Skin of body (tissue), 2 donors: ENCODE results near the gene RIGI. TPM values are rescaled to one million over a fixed set of nuclear protein-coding genes. Genes with fewer than 3 reads are reported as not detected.
"Not testable (repeated sequence)": the region's sequence is repeated elsewhere in the genome, so short reads cannot be mapped to it uniquely, and the experiment has no call there.

ENCODE experiments used
- DNase-seq: peaks from one replicate; lab custom pipeline; 2025; lab: John Stamatoyannopoulos, UW
- total RNA-seq: library from RNA; depleted of rRNA; stranded (reverse); fragments of >200 nt; gene quantifications from one replicate; pipeline ENCODE4 v1.2.3, GENCODE V29; 2014

RIGI gene
- total RNA-seq: 9.1 TPM

GRCh38 chr9:32526041-32526706 is at the start of gene RIGI:
Gene RIGI, minus strand, starts transcription at chr9:32526196. Its CDS starts 30 bp downstream, at chr9:32526166.
- peak; percentile 90 for DNase-seq

- no peak for DNase-seq
Observed at GRCh38 chr9:32574858-32575257, 48.9 kb upstream of the RIGI start.

- no peak for DNase-seq
Observed at GRCh38 chr9:32573821-32574220, 47.8 kb upstream of the RIGI start.

GRCh38 chr9:32572900-32573523 is 47.0 kb upstream of the RIGI start, which contains the start of gene NDUFB6:
Gene NDUFB6, minus strand, starts transcription at chr9:32573159. Its CDS starts 99 bp downstream, at chr9:32573060.
- peak; percentile 94 for DNase-seq

GRCh38 chr9:32571969-32572899 is 46.2 kb upstream of the RIGI start:
- peak; percentile 31 for DNase-seq

- DNase-seq: no peak
Observed at GRCh38 chr9:32570262-32570661, 44.3 kb upstream of the RIGI start.

- no peak for DNase-seq
Observed at GRCh38 chr9:32566770-32567169, 40.8 kb upstream of the RIGI start.

GRCh38 chr9:32565967-32566366 is 40.0 kb upstream of the RIGI start:
- no peak for DNase-seq

GRCh38 chr9:32558408-32558934 is 32.5 kb upstream of the RIGI start:
- no peak for DNase-seq

GRCh38 chr9:32554591-32554990 is 28.6 kb upstream of the RIGI start:
- DNase-seq: no peak

- DNase-seq: no peak
Observed at GRCh38 chr9:32554107-32554506, 28.1 kb upstream of the RIGI start.

GRCh38 chr9:32552172-32552872 is 26.3 kb upstream of the RIGI start, which contains the start of the genes SMIM27 and TOPORS:
Gene SMIM27, plus strand, starts transcription at chr9:32552327. Its CDS starts 108 bp downstream, at chr9:32552435.
Gene TOPORS, minus strand, starts transcription at chr9:32552586. Its CDS starts 150 bp downstream, at chr9:32552436.
- peak; percentile 96 for DNase-seq

- peak; percentile 69 for DNase-seq
Observed at GRCh38 chr9:32551276-32552051, 25.5 kb upstream of the RIGI start.

- peak; percentile 95 for DNase-seq
Observed at GRCh38 chr9:32550562-32551275, 24.7 kb upstream of the RIGI start.

- peak; percentile 6 for DNase-seq
Observed at GRCh38 chr9:32550150-32550561, 24.2 kb upstream of the RIGI start.

- not testable (repeated sequence) for DNase-seq
Observed at GRCh38 chr9:32548213-32548612, 22.2 kb upstream of the RIGI start.

- no peak for DNase-seq
Observed at GRCh38 chr9:32545884-32546283, 19.9 kb upstream of the RIGI start.

GRCh38 chr9:32543047-32543446 is 17.1 kb upstream of the RIGI start:
- DNase-seq: no peak

- no peak for DNase-seq
Observed at GRCh38 chr9:32533816-32534215, 7.8 kb upstream of the RIGI start.
